Gastrocnemius medialis (tissue), 4 donors: ENCODE results near the gene SEMA3G. TPM values are rescaled to one million over a fixed set of nuclear protein-coding genes. Genes with fewer than 3 reads are reported as not detected.

ENCODE experiments used
- ATAC-seq, 2 donors: fragments of 150-250 bp; one replicate each; pipeline ENCODE4 v1.9.1; 2016
- DNase-seq, 2 donors: peaks; one replicate each; pipeline ENCODE4 v3.0.0-alpha.2; 2019
- H3K27ac ChIP-seq, 4 donors: fragments of 200-600 bp; sonication (generic); 1 replicate in 1 of 4; 2 replicates in 3 of 4; pipeline ENCODE4 v1.5.1; 2016 to 2018; ENCODE audit warnings: mild to moderate bottlenecking in 2 of 4, moderate library complexity in 1 of 4
- H3K27me3 ChIP-seq, 3 donors: fragments of 200-600 bp; sonication (generic) in 2 of 3; 1 replicate in 1 of 3; 2 replicates in 2 of 3; pipeline versions ENCODE4 v1.5.1 to v1.6.0; 2016 to 2019; ENCODE audit warnings: mild to moderate bottlenecking in 1 of 3, moderate library complexity in 1 of 3
- H3K36me3 ChIP-seq, 2 donors: fragments of 200-600 bp; sonication (generic) in 1 of 2; one replicate each; pipeline ENCODE4 v1.5.1; 2017 to 2018
- H3K4me1 ChIP-seq, 2 donors: fragments of 200-600 bp; sonication (generic) in 1 of 2; one replicate each; pipeline ENCODE4 v1.5.1; 2016 to 2017; ENCODE audit warnings: mild to moderate bottlenecking in 2 of 2
- H3K4me3 ChIP-seq, 4 donors: fragments of 200-600 bp; sonication (generic) in 3 of 4; 1 replicate in 1 of 4; 2 replicates in 3 of 4; pipeline ENCODE4 v1.5.1; 2016 to 2019; ENCODE audit warnings: mild to moderate bottlenecking in 2 of 4
- H3K9me3 ChIP-seq, 3 donors: fragments of 200-600 bp; sonication (generic) in 2 of 3; 1 replicate in 1 of 3; 2 replicates in 2 of 3; pipeline ENCODE4 v1.5.1; 2016 to 2019
- CTCF ChIP-seq, 5 experiments: fragments of 450-650 bp in 3 of 5; fragments of 200-600 bp in 2 of 5; sonication (generic) in 2 of 5; IDR thresholded peaks in 4 of 5; conservative IDR thresholded peaks in 1 of 5; 1 replicate in 4 of 5; 2 replicates in 1 of 5; pipeline ENCODE4 v1.5.1; 2016 to 2019; ENCODE audit warnings: antibody characterized with exemption in 5 of 5, mild to moderate bottlenecking in 3 of 5, moderate library complexity in 3 of 5
- POLR2A ChIP-seq, 2 donors: fragments of 450-650 bp; IDR thresholded peaks; one replicate each; pipeline ENCODE4 v1.6.1; 2017; ENCODE audit warnings: antibody characterized with exemption in 2 of 2, mild to moderate bottlenecking in 2 of 2, moderate library complexity in 2 of 2
- in situ Hi-C, 4 donors: fragments of 200-750 bp; cut with MboI; loops; one replicate each; pipeline versions ENCODE4 v1.15.0 to v1.8.0; 2017; ENCODE audit warnings: low sequenced_read_pairs in 4 of 4
- intact Hi-C: fragments of 100-400 bp; cut with DNase I; formaldehyde crosslinking; loops from one replicate; pipeline ENCODE4 v1.15.1; 2023; ENCODE audit warnings: low total_unique reads
- total RNA-seq, 4 donors: library from RNA; depleted of rRNA; stranded (reverse); fragments of >200 nt; gene quantifications; one replicate each; pipeline versions ENCODE4 v1.1.0 to v1.2.3, GENCODE V29; 2016

Gene SEMA3G
- total RNA-seq, 4 donors from 2014 or later, result 3.8 to 20.3 (median 13.1) TPM

- TF ChIP-seq POLR2A (IDR thresholded peaks at IDR 0.05) (no peak), CTCF (IDR thresholded peaks at IDR 0.05 in 4 of 5, conservative IDR thresholded peaks at IDR 0.05 in 1 of 5) (no peak)
- no peak for DNase-seq
Observed at GRCh38 chr3:52404391-52404790, 40.5 kb downstream of the SEMA3G start.

GRCh38 chr3:52403955-52404354, 40.9 kb downstream of the SEMA3G start:
- Histone ChIP-seq H3K9me3 (no peaks in the 10 kb centered on the region), H3K27ac (no peak overlapping the region), H3K4me3 (no peak overlapping the region), H3K4me1 (peaks cover 9 to 21% of the 10 kb centered on the region in 2 donors), H3K36me3 (peaks cover 0 to 77% of the 10 kb centered on the region in 2 donors), H3K27me3 (no peaks in the 10 kb centered on the region)
- in situ Hi-C loops, result no loop called here
- intact Hi-C loops, result no loop called here
- DNase-seq (no peak), ATAC-seq (no peak)
- TF ChIP-seq POLR2A (IDR thresholded peaks at IDR 0.05) (no peak), CTCF (IDR thresholded peaks at IDR 0.05 in 4 of 5, conservative IDR thresholded peaks at IDR 0.05 in 1 of 5) (no peak)

More at GRCh38 chr3:52404391-52404790, 40.5 kb downstream of the SEMA3G start:
- Histone ChIP-seq H3K27me3 (no peaks in the 10 kb centered on the region), H3K4me3 (no peak overlapping the region), H3K4me1 (peaks cover 13 to 23% of the 10 kb centered on the region in 2 donors), H3K27ac (no peak overlapping the region), H3K36me3 (peaks cover 0 to 77% of the 10 kb centered on the region in 2 donors), H3K9me3 (no peaks in the 10 kb centered on the region)
- intact Hi-C loops (no loop called here), in situ Hi-C loops (no loop called here)
- ATAC-seq, result no peak

GRCh38 chr3:52403271-52403841, 41.5 kb downstream of the SEMA3G start:
- intact Hi-C loops (no loop called here), in situ Hi-C loops (no loop called here)
- Histone ChIP-seq H3K4me1 (peaks cover 3 to 15% of the 10 kb centered on the region in 2 donors), H3K4me3 (no peak overlapping the region), H3K27ac (no peak overlapping the region), H3K36me3 (peaks cover 0 to 77% of the 10 kb centered on the region in 2 donors), H3K9me3 (no peaks in the 10 kb centered on the region), H3K27me3 (no peaks in the 10 kb centered on the region)
- ATAC-seq (no peak), DNase-seq (no peak)
- TF ChIP-seq POLR2A (IDR thresholded peaks at IDR 0.05) (no peak), CTCF (IDR thresholded peaks at IDR 0.05 in 4 of 5, conservative IDR thresholded peaks at IDR 0.05 in 1 of 5) (no peak)

- Histone ChIP-seq H3K9me3 (no peaks in the 10 kb centered on the region), H3K4me1 (peaks cover 0 to 9% of the 10 kb centered on the region in 2 donors), H3K27ac (no peak overlapping the region), H3K27me3 (no peaks in the 10 kb centered on the region), H3K36me3 (peaks cover 0 to 76% of the 10 kb centered on the region in 2 donors), H3K4me3 (no peak overlapping the region)
- DNase-seq, result no peak
- TF ChIP-seq CTCF (IDR thresholded peaks at IDR 0.05 in 4 of 5, conservative IDR thresholded peaks at IDR 0.05 in 1 of 5), result no peak
- TF ChIP-seq POLR2A (IDR thresholded peaks at IDR 0.05), result no peak
- in situ Hi-C loops (no loop called here), intact Hi-C loops (no loop called here)
- ATAC-seq, result no peak
Observed at GRCh38 chr3:52402706-52403270, 42.1 kb downstream of the SEMA3G start.
